Erythroblast (primary cell): ENCODE results near the gene TMEM209.

Experiments used
- DNase-seq, 2 experiments: peaks; one replicate each; lab custom pipeline; 2025; lab: John Stamatoyannopoulos, UW
- GATA1 ChIP-seq: IDR thresholded peaks from 2 replicates; pipeline ENCODE4 v1.6.1; 2011; ENCODE audit warnings: low read depth, mild to moderate bottlenecking, control low read depth, low read length, moderate library complexity
- POLR2A ChIP-seq: IDR thresholded peaks from 2 replicates; pipeline ENCODE4 v1.6.1; 2011; ENCODE audit warnings: mild to moderate bottlenecking, low read length

The TMEM209 gene

DNA sequence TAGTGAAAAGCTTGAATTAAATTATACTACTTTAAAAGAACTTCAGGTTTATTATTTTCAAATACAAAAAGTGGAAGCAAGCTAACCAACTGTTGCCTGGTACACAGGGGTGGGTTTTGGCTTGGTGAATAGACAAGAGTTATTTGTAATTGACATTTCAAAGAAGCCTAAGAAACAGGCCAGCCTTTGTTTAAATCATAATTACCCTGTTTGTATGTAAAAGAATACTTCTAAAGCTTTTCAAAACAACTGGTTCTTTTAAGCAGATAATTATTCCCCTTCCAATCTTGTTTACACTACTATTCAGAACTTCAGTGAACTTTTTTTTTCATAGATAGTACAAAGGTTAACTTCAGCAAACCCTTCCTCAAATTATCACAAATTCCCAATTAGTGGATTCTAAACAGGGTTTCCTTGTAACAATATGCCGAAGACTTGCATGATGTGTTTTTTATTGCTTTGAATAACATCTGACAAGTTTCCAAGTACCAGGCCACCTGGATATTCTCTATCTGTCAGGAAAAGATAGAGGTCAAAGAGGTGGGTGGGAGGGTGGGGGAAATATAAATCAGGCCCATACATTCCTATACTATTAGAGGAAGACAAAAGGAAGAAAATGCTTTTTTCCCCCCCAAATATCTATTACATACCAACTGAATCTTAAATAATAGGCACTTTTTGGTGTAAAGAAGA is 22.8 kb upstream of the TMEM209 start:
- DNase-seq: no peak
- no peak for TF ChIP-seq POLR2A

DNA sequence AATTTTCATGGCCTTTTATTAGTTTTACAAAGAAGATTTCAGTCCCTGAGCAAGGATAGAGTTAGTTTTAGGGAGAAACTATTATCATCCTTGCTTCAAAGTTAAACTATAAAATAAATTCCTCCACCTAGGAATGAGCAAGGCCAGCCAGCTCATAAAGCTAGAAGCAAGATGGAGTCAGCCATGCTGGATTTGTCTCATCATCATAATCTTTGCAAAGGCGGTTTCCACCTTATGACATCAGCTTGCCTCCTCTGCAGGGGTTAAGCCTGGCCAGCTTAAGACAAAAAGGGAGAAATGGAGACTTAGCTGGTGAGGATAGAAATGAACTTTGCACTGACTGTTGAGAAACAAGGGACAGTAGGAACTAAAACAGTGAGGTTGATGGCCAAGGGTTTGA is 21.1 kb upstream of the TMEM209 start:
- DNase-seq: peak in 1 of 2 experiments; percentile 38
- TF ChIP-seq POLR2A (no peak), GATA1 (no peak)

DNA sequence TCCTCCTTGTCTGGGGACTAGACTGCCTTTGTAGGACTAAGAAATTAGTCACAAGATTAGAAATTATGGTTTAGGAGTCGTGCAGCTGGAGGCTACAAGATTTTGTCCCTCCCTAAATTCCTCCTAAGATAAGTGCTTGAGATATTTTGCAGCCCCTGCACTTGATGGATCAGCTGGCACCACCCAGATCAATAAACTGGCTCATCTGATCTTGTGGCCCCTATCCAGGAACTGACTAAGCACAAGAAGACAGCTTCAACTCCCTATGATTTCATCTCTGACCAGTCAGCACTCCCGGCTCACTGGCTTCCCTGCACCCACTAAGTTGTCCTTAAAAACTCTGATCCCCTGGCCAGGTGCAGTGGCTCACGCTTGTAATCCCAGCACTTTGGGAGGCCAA is 19.7 kb upstream of the TMEM209 start:
- peak; percentile 16 to 26 for DNase-seq

DNA sequence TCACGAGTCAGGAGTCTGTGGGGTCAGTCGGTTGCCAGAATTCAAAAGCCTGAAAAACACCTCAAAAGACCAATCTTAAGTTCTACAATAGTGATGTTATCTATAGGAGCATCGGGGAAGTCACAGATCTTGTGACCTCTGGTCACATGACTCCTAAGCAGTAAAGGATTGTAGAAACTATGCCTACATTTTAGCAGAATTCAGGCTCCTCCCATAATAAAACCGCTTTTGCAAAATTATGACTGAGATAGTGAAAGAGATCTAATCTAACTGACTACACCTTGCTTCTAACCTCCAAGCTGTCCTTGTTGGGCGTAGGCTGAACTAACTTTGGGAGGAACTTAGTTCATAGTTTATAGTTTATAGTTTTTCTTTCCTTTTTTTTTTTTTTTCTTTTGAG is 19.0 kb upstream of the TMEM209 start:
- TF ChIP-seq POLR2A: no peak
- TF ChIP-seq GATA1: no peak
- DNase-seq: peak in 1 of 2 experiments; percentile 29

DNA sequence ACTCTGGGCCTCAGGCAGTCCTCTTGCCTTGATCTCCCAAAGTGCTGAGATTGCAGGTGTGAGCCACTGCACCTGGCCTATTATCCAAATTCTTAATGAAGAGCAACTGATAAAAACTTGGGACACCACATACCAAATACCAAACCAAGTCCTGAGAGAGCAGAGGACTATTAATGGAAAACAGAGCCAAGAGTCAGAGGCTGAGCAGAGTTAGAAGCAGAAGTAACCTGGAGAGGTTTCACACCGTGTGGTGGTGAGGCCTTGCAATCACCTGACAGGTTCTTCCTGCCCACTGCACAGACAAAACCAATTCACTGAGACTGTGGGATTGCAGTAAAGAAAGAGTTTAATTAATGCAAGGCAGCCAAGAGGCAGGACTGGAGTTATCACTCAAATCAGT is 18.4 kb upstream of the TMEM209 start:
- TF ChIP-seq POLR2A (no peak), GATA1 (no peak)

DNA sequence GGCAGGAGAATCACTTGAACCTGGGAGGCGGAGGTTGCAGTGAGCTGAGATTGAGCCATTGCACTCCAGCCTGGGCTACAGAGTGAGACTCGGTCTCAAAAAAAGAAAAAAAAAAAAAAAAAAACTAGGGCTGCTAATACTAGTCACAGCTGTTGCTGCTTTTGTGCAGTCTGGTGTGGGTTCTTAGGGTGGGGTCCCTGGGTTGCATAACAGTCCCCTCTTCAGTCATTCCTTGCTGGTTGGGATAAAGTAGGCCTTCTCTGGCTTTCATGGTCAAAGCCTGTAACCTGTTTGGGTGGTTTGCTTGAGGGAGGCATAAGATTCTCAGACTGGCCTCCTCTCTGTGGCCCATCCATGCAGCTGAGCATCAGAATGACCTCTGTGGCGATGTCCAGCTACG is 16.5 kb upstream of the TMEM209 start:
- TF ChIP-seq GATA1 (no peak), POLR2A (no peak)
- no peak for DNase-seq

More for the DNA sequence above, 18.4 kb upstream of the TMEM209 start:
- DNase-seq: no peak

DNA sequence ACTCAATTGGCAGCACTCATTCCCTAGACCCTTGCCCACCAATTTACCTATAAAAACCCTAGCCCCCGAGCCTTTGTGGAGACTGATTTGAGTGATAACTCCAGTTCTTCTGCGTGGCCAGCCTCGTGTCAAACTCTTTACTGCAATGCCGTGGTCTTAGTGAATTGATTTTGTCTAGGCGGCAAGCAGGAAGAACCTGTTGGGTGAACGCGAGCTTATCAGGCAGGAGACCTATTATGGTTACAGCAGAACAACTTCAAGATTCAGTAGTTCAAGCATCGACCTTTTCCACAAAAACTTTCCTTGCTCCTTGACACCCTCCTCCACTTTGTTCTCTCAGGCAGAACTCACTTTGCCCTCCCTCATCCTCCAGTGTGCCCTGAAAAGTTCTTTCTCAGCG is 14.7 kb upstream of the TMEM209 start:
- TF ChIP-seq GATA1 (no peak), POLR2A (no peak)
- DNase-seq: no peak

DNA sequence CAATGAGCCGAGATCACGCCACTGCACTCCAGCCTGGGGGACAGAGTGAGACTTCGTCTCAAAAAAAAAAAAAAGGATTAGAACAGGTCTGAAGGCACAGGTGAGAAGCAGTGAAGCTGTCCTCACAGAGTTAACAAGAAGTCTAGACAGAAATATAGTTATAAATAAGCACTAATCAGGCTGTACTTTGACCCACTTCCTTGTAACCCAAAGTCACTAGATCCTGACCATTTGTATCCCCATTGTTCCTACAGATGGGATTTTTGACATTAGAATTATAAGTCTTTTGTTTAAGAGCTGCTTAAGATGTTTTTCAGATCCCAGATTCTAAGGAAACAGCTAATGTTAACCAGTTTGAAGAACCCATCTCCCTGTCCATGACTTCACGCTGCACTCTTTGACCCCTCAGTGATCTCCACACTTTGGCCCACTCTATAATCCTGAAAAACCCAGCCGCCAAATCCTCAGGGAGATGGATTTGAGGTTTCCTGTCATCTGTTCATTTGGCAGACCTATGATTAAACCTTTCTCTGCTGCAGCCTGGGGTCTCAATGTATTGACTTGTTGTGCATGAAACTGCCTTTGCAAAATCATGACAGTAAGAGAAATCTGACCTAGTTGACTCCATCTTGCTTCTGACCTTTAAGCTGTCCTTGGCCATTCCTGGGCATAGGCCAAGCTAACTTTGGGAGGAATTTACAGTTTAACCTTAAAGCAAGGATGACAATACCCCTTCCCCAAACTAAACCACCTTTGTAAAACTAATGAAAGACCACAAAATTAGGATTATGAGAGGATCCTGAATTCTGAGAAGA is 13.8 kb upstream of the TMEM209 start:
- no peak for DNase-seq
- TF ChIP-seq GATA1 (no peak), POLR2A (no peak)

DNA sequence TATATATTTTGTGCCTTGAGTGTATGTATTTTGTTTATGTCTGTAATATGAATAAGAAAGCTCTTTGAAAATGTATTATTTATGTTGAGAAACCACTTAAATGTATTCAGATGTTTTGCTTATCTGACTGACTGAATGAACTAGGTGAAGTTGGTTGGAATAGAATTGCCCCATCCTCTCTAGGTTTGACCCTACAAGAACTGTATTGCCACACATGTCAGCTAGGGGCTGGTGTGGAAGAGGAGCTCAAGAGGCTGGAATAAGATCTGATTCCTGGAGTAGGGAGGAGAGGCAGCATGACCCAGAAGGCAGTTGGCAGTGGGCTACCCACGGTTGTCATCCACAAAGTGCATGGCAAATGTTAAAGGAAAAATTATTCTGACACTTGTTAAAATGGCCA is 11.5 kb upstream of the TMEM209 start:
- no peak for TF ChIP-seq POLR2A
- TF ChIP-seq GATA1: no peak
- no peak for DNase-seq

DNA sequence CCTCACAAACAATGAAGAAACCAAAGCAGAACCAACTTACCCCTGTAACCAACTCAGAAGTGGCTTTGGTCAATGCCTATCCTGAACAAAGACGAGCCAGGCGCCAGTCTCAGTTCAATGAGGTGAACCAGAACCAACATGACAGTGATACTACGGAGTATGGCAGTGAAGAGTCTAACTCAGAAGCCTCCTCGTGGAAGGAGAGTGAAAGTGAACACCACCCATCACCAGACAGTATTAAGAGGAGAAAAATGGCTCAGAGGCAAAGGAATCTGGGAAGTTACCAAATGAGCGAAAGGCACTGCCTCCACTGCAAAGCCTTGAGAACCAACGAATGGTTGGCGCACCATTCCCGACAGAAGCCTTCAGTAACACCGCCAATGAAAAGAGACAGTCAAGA is 10.8 kb upstream of the TMEM209 start:
- no peak for TF ChIP-seq GATA1
- TF ChIP-seq POLR2A: no peak
- no peak for DNase-seq

DNA sequence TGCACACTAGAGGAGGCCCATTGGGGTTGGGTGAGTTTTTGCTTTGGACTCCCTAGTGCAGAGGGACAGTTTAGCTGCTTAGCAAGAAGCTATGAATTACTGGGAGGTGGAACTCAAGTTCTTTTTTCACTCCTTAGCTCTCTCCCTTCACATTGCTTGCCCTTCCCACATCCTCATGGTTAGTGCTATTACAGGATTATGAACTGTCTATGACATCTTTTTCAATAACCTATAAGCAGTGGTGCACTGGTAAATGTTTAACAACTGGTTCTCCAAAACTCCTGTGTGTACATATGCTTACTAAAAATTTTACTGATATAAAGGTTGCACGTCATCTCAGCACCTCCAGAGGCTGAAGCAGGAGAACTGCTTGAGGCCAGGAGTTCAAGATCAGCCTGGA is 8.6 kb upstream of the TMEM209 start:
- no peak for DNase-seq
- no peak for TF ChIP-seq GATA1
- TF ChIP-seq POLR2A: no peak

DNA sequence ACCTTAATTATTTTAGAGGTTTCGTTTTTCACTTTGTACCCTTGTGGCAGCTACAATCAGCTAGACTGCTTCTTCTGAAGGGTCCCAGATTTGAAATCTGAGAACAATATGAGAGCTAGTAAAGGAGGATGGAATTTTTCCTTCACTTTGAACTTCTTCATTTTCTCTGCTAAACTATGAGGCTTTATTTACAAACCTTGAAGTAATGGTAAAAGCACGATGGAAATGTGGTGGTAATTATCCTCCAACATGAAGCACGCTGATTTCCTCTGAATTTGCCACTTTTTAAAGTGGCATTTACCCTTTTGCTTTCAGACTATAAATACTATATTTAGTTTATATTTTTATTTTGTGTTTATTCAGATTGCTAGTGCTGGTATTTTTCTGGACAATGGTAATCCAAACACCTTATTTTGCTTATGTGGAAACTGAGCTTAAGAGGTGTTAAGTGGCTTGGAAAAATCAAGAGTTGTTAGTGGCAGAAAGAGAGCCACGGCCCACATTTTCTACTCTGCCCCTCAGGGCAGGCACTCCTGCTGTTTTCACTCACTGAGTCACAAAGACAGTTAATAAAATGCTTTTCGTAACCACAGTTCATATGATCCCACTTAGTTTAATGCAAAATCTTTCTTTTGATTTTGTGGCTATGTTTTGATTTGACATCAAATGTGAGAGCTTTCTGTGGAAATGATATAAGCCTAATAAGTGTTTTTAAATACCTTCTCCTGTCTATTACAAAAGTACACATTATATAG is 5.2 kb upstream of the TMEM209 start:
- DNase-seq: no peak
- no peak for TF ChIP-seq POLR2A
- TF ChIP-seq GATA1: no peak

DNA sequence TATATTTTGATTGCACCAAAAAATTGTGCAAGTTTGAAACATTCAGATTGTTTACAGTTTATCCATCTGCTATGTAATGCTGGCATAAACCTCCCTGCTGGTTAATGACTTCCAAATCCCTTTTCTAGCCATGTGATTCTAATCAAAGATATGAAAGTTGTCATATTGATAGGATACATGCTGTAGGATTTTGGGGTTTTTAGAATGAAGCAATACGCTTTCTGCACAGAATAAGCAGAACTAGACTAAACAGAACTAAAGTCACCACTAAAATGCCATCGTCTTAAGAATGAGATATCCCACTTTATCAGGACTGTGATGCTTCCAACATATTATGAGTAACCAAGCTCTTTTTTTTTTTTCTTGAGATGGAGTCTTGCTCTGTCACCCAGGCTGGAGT is 3.3 kb upstream of the TMEM209 start:
- no peak for TF ChIP-seq GATA1
- TF ChIP-seq POLR2A: no peak
- DNase-seq: no peak

DNA sequence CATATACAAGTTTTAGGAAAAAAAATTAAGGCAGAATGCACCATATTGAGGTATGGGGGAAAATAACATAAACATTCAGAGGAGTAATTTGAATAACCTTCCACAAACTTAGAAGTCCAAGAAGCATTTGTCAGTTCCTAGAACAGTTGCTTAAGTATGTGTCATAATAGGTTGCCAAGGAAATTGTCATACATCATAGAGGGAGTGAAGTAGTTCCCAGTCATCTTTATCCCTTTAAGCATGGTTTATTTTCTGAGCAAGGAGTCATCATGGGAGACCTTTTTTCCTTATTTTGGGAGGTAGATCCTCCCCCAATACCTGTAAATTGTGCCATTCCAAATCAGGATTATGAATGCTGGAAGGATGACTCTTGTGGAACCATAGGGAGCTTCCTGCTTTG is 2.4 kb upstream of the TMEM209 start, which contains the start of gene SSMEM1:
SSMEM1 (plus strand) TSS at position 219 of the 400 bp plus-strand sequence; CDS start at position 270, 51 bp downstream.
- DNase-seq: peak in 1 of 2 experiments; percentile 19

DNA sequence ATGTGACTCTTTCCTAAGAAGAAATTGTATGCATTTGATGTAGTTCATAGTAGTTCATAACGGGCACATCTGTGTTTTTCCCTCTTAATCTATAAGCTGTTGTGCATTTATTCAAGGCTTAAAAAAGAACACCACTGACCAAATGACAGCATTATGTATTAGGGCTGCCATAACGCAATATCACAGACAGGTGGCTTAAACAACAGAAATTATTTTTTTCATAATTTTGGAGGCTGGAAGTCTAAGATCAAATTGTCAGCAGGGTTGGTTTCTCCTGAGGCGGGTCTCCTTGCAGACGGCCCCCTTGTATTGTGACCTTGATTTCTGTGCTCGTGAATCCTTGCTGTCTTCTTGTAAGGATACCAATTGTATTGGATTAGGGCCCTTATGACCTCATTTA is 1.8 kb upstream of the TMEM209 start:
- DNase-seq: no peak
- TF ChIP-seq POLR2A: no peak
- TF ChIP-seq GATA1: no peak

More for the DNA sequence above, 2.4 kb upstream of the TMEM209 start, which contains the start of gene SSMEM1:
- TF ChIP-seq GATA1 (no peak), POLR2A (no peak)
